GM19025 (cell line): ENCODE measurements around the gene ZNF600.
"Not testable (repeated sequence)": the region's sequence is repeated elsewhere in the genome, so short reads cannot be mapped to it uniquely, and the experiment has no call there.

ENCODE experiments used
- ATAC-seq: cut with Tn5 transposase; IDR thresholded peaks from one replicate; pipeline ENCODE4 v1.9.1; 2021; ENCODE audit warnings: mild to moderate bottlenecking, low read depth, moderate library complexity; ENCODE audit not compliant: unreplicated experiment

ZNF600 gene

GRCh38 chr19:52742516-52742915 lies 44.1 kb downstream of the ZNF600 start:
- no peak for ATAC-seq

GRCh38 chr19:52741951-52742485 lies 44.6 kb downstream of the ZNF600 start:
- ATAC-seq = no peak

- ATAC-seq = not testable (repeated sequence)
These were observed 45.2 kb downstream of the ZNF600 start for GRCh38 chr19:52741371-52741770.

- ATAC-seq = no peak
These were observed 47.0 kb downstream of the ZNF600 start for GRCh38 chr19:52739576-52739975.

GRCh38 chr19:52735734-52736133 lies 50.9 kb downstream of the ZNF600 start:
- no peak for ATAC-seq

GRCh38 chr19:52734893-52735661 lies 51.5 kb downstream of the ZNF600 start, which contains the start of gene ZNF611:
ZNF611 (minus strand) TSS chr19:52735044; CDS start chr19:52715894, 19,150 bp downstream.
- ATAC-seq = peak; percentile 90

- peak; percentile 35 for ATAC-seq
These were observed 52.2 kb downstream of the ZNF600 start for GRCh38 chr19:52734331-52734892.

- not testable (repeated sequence) for ATAC-seq
These were observed 60.5 kb downstream of the ZNF600 start for GRCh38 chr19:52726051-52726450.

- no peak for ATAC-seq
These were observed 61.0 kb downstream of the ZNF600 start for GRCh38 chr19:52725528-52725961.

- ATAC-seq = no peak
These were observed 61.7 kb downstream of the ZNF600 start for GRCh38 chr19:52724701-52725514.

GRCh38 chr19:52723907-52724598 lies 62.5 kb downstream of the ZNF600 start:
- not testable (repeated sequence) for ATAC-seq

- ATAC-seq = no peak
These were observed 64.3 kb downstream of the ZNF600 start for GRCh38 chr19:52722062-52723003.

- not testable (repeated sequence) for ATAC-seq
These were observed 66.0 kb downstream of the ZNF600 start for GRCh38 chr19:52720541-52720940.

GRCh38 chr19:52716522-52716921 lies 70.1 kb downstream of the ZNF600 start:
- ATAC-seq = no peak

- ATAC-seq = not testable (repeated sequence)
These were observed 70.7 kb downstream of the ZNF600 start for GRCh38 chr19:52715902-52716301.

- not testable (repeated sequence) for ATAC-seq
These were observed 71.3 kb downstream of the ZNF600 start for GRCh38 chr19:52715330-52715729.
